Measurements from ENCODE around the gene TPP1. TPM values are rescaled to one million over a fixed set of nuclear protein-coding genes. Genes with fewer than 3 reads are reported as not detected.

Gene TPP1
- total RNA-seq, 2 donors from 2014 or later: 80.9 to 137 TPM

- intact Hi-C loops (cut with DNase I): loop anchor here in 1 of 2 donors (5.0 kb wide), 1 partner anchor 38 kb away; no protein-coding TSS in a partner anchor
- DNase-seq (ENCODE audit: low spot score): no peak
These were observed 44.2 kb downstream of the TPP1 start for GRCh38 chr11:6574816-6575715.

GRCh38 chr11:6572215-6572614 is 47.0 kb downstream of the TPP1 start:
- intact Hi-C loops (cut with DNase I): loop anchor here in 1 of 2 donors (5.0 kb wide), 1 partner anchor 35 kb away; no protein-coding TSS in a partner anchor
- DNase-seq (ENCODE audit: low spot score): no peak

- intact Hi-C loops (cut with DNase I): loop anchor here in 1 of 2 donors (5.0 kb wide), 1 partner anchor 34 kb away; no protein-coding TSS in a partner anchor
- no peak for DNase-seq (ENCODE audit: low spot score)
These were observed 47.7 kb downstream of the TPP1 start for GRCh38 chr11:6571434-6572008.

DNA sequence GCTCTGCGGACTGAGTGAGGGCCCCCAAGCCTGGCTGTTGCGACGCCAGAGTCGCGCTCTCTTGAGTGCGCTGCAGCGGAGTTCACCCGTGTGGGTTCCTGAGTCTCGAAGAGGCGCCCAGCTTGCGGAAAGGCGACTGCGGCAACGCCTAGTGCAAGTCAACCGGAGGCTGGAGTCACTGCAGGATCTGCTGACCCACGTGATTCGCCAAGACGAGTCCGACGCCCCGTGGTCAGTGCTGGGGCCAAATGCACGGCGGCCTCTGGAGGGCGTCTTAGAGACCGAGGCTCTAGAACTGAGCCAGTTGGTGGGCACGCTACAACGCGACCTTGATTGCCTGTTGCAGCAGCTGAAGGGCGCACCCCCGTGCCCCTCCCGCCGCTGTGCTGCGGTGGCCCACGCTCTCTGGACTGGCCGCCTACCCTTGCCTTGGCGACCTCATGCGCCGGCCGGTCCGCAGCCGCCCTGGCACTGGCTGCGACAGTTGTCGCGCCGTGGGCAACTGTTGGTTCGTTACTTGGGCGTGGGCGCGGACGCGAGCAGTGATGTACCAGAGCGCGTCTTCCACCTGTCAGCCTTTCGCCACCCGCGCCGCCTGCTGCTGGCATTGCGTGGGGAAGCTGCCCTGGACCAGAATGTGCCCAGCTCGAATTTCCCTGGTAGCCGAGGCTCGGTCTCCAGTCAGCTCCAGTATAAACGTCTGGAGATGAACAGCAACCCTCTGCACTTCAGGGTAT is 48.4 kb downstream of the TPP1 start:
- intact Hi-C loops (cut with DNase I): loop anchor here in 1 of 2 donors (5.0 kb wide), 1 partner anchor 34 kb away; no protein-coding TSS in a partner anchor
- no peak for DNase-seq (ENCODE audit: low spot score)

DNA sequence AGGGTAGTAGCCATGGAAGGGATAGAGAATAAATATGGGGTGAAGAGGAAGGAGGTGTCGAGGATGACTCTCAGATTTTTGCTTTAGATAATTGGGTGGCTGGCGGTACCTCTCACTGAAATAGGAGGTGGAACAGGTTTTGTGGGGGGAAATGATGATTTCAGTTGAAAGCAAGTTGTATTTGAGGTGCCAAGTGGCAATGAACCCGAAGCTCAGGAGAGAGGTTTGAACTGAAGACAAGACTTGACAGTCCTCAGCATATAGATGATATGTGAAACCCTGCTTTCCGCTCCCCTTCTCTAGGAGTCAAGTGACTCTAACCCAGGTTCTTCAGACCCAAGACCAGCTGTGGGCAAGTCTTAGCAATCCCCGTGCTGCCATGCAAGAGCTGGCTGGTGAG is 49.5 kb downstream of the TPP1 start:
- no peak for DNase-seq (ENCODE audit: low spot score)
- intact Hi-C loops (cut with DNase I): loop anchor here in 1 of 2 donors (5.0 kb wide), 1 partner anchor 32 kb away; no protein-coding TSS in a partner anchor

DNA sequence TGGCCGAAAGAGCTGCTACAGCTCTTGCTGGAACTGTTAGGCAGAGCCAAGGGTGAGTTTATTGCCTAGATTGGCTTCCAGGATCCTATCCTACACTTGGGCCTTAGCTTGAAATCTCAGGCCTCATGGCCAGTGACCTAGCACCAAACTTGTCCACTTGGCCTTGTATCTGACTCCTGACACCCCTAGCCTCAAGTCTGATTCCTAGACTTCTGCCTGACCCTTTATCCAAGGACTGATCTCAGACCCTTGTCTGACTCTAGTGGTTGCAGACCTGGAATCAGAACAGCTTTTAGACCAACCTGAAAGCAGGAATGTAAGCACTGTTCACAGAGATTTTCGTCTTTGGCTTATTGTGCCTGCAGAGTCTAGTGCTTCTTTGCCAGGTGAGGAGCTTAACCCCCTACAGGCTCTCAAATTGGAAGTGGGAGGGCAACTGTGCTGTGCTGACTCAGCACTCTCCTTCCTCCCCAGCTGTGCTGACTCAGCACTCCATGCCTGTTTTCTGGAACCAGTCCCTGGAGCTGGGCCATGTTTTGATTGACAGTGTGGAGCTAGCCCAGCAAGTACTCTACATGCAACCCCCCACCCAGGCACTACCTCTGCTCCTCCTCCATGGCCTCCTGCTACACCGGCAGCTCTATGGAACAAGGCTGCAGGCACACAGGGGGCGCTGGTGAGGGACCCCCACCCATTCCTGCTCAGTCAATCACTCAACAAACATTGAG is 50.9 kb downstream of the TPP1 start:
- DNase-seq (ENCODE audit: low spot score): peak; percentile 76
- intact Hi-C loops (cut with DNase I): no loop called here

DNA sequence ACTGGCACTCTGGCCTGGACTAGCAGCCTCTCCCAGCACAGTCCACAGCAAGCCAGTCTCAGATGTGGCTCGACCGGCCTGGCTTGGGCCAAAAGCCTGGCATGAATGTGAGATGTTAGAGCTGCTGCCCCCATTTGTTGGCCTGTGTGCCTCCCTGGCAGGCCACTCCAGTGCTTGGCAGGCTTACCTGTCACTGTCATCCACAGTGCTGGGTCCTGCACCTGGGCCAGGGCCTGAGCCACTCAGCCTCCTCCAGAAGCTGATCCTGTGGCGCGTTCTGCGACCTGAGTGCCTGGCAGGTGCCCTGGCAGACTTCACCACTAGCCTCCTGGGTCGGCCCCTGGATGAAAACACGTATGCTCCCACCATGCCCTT is 51.9 kb downstream of the TPP1 start:
- DNase-seq (ENCODE audit: low spot score): peak; percentile 75
- intact Hi-C loops (cut with DNase I): no loop called here

DNA sequence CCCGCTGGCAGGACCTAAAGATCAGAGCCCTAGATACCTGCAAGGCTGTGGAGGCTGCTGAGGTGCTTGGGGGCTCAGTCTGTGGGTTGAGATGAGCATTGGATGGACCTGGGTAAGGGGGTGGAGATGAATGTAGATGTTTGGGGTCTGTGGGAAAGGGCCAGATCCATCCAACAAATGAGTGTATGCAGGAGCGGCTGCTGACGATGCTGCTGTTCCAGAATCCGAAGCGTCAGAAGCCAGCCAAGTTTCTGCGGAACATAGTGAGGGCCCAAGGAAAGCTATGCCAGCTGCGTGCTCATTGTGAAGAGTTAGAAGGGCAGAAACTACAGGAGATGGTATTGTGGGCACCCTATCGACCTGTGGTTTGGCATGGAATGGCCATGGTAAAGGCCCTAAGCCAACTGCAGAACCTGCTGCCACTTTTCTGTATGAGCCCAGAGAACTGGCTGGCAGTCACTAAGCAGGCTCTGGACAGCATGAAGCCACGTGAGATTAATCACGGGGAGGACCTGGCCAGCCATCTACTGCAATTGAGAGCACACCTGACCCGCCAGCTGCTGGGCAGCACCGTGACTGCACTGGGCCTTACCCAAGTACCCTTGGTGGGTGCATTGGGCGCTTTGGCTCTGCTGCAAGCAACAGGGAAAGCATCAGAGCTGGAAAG is 52.4 kb downstream of the TPP1 start:
- intact Hi-C loops (cut with DNase I): no loop called here

DNA sequence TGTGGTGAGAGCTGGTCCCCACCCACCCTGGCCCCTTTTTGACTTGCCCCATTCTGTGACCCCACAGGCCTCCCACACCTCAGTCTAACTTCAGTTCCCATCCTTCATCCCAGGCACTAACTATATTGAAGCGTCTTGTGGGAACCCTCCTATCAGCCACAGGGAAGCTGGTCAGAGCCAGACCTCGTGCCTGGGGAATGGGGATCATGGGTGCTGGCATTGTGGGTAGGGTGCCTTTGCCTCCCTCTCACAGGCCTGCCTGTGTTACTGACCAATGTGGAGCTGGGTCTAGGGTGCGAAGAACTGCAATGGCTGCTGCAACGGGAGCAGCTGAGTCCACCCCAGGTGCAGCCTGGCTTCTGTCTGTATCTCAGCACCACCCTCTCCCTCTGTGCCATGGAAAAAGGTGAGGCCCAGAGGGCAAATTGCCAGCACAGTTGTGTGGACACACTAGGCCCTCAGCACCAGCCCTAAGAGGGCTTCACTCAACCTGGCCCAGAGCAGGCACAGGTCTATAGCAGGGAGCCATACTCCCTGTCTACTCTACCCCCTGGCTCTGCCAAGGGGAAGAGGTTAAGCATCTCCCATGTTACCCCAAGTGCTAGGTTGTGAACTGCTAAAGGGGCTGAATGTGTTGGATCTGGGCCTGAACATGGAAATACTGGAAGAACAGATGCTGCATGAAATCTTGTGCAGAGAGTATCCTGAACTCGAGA is 53.1 kb downstream of the TPP1 start:
- intact Hi-C loops (cut with DNase I): no loop called here
- DNase-seq (ENCODE audit: low spot score): no peak

More for the DNA sequence above, 52.4 kb downstream of the TPP1 start:
- DNase-seq (ENCODE audit: low spot score): no peak

DNA sequence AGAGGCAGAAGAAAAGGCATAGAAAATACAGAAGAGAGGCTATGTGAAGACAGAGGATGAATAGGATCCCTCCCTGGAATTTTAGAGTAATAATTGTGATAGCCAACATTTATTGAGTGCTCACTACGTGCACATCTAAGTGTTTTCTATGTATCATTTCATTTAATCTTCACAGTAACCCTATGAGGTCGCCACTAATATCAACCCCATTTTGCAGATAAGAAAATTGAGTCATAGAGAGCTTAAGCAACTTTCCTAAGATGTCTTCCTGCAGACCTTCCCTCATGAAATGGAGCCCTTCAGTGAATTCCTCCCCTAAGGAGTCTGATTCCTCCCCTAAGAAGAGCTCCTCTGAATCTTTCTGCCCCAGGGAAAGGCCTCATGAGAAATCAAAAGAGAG is 53.9 kb downstream of the TPP1 start:
- intact Hi-C loops (cut with DNase I): no loop called here
- no peak for DNase-seq (ENCODE audit: low spot score)

DNA sequence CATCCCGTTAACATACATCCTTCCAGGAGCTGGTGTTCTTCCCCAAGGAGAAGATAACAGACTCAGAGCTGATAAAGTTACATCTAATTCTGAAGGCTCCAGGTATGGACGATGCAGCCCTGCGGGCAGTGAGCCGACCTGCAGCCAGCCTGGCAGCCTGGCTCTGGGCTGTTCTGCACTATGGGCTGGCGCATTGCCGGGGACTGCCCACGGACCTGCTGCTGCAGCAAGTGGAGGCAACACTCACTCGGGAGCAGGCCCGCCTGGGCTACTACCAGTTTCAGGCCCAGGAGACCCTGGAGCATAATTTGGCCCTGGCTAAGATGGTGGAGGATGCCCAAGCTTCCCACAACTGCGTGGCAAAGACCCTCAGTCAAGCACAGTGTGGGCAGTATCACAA is 55.6 kb downstream of the TPP1 start:
- intact Hi-C loops (cut with DNase I): no loop called here
- peak; percentile 75 for DNase-seq (ENCODE audit: low spot score)

DNA sequence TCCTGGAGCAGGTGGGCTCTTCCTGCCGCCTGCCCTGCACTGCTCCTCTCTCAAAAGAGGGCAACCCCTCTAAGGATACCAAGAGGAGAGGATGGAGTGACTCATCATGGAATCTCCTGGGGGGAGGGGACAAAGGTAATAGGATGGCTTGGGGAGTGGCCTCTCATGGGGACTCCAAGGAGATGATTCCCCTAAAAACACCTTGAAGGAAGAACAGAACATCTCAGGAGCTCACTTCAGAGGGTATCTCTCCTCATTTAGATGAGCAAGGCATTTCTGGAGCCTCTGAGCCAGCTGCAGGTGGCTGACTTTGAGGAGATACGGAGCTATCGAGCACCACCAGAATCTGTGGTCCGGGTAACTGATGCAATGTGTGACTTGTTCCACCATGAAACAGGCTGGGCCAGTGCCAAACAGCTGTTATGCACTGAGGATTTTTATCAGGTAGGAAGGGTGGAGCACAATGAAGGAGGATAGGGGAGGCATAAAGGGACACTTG is 56.1 kb downstream of the TPP1 start:
- intact Hi-C loops (cut with DNase I): no loop called here
- peak; percentile 36 for DNase-seq (ENCODE audit: low spot score)

Other genes starting within 250 kb of the TPP1 start
- gene SMPD1, start 228.9 kb downstream of the TPP1 start, total RNA-seq: 10 to 100 TPM; 35.4 to 51.6 TPM
- gene APBB1, start 200.3 kb downstream of the TPP1 start, total RNA-seq: 10 to 100 TPM; 43.6 to 65.3 TPM
- 1 to 10 TPM; 1.2 to 1.7 TPM for gene HPX, start 178.4 kb downstream of the TPP1 start, total RNA-seq
- 10 to 100 TPM; 22.0 to 23.2 TPM for gene TRIM3, start 145.5 kb downstream of the TPP1 start, total RNA-seq
- 10 to 100 TPM; 27.4 to 29.2 TPM for gene ARFIP2, start 138.1 kb downstream of the TPP1 start, total RNA-seq
- gene TIMM10B, start 137.9 kb downstream of the TPP1 start, total RNA-seq: 10 to 100 TPM; 33.6 to 34.9 TPM
- gene DNHD1, start 122.1 kb downstream of the TPP1 start, total RNA-seq: 10 to 100 TPM in 1 of 2 donors, 1 to 10 TPM in 1; 9.3 to 10.3 TPM
- 10 to 100 TPM; 16.6 to 17.6 TPM for gene RRP8, start 15.8 kb downstream of the TPP1 start, total RNA-seq
- gene ILK, start 15.6 kb downstream of the TPP1 start, total RNA-seq: 100 to 1,000 TPM; 340 to 384 TPM
- 100 to 1,000 TPM in 1 of 2 donors, 10 to 100 TPM in 1; 85.9 to 107 TPM for gene TAF10, start 7.2 kb downstream of the TPP1 start, total RNA-seq
- gene DCHS1, start 36.4 kb upstream of the TPP1 start, total RNA-seq: 10 to 100 TPM; 28.9 to 42.3 TPM
- 10 to 100 TPM; 25.6 to 28.2 TPM for gene MRPL17, start 63.9 kb upstream of the TPP1 start, total RNA-seq
- gene OR2AG2, start 152.6 kb upstream of the TPP1 start, total RNA-seq: under 1 TPM in 1 of 2 donors, not detected in 1; 0.10 TPM
- gene OR2AG1, start 163.6 kb upstream of the TPP1 start, total RNA-seq: not detected
- under 1 TPM in 1 of 2 donors, not detected in 1; 0.33 TPM for gene OR6A2, start 180.3 kb upstream of the TPP1 start, total RNA-seq
- not detected for gene OR10A5, start 226.3 kb upstream of the TPP1 start, total RNA-seq
- not detected for gene OR10A2, start 243.6 kb upstream of the TPP1 start, total RNA-seq

Measured in posterior vena cava (tissue), 2 donors.